GM19099 (cell line): ENCODE results near the gene C19orf81.

Experiments used
- POLR2A ChIP-seq: IDR thresholded peaks from 3 replicates; pipeline ENCODE4 v1.6.1; 2011; ENCODE audit warnings: low read depth; ENCODE audit not compliant: insufficient read length; ENCODE audit errors: extremely low read depth

The C19orf81 gene

DNA sequence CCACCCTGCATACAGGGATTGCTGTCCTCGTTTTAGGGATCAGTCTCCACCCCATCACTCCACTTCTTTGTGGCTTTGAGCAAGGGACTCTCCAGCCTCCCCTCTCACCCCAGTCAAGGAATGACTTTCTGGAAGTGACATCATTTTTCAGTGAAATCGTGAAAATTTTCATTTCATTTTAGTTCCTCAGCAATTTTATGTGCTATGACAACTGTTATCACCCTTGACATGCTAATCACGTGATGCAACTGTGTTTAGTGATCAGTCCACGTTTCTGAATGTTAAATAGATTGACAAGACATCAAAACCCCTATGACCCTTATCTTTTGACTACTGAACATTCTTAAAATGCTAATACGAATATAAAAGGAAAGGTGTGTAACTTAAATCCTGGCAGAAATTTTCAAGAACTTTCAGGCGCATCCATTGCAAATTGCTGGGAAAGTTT lies 8.0 kb downstream of the C19orf81 start:
- TF ChIP-seq POLR2A = no peak

DNA sequence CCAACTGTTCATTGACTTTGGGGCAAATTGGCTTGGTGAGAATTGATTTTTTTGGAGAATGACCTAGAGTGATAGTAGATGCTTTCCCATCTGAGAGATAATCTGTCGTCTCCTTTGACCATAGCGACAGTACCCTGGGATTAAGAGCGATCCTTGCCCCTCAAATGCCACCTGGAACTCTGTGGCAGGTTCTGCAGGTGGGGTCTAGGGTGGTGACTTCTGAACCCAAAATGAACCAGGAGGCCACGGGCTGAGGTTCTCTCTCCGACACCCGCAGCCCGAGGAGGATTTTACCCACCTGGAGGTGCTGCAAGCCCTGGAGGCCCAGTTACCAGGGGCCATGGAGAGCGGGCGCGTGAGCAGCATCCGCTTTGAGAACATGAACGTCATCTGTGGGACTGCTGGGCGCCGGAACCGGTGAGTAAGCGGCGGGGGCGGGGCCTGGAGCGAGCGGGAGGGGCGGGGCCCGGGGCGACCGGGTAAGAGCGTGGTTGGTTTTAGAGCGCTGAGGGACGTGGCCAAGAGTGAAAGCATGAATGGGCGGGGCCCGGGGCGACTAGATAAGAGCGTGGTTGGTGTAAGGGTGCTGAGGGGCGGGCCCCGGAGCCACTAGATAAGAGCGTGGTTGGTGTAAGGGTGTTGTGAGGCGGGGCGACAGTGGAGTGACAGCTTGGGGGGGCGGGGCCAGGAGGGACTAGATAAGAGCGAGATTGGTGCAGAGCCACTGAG lies 8.6 kb downstream of the C19orf81 start:
- no peak for TF ChIP-seq POLR2A

- no peak for TF ChIP-seq POLR2A
These were observed 9.4 kb downstream of the C19orf81 start for GRCh38 chr19:50658441-50659317.

DNA sequence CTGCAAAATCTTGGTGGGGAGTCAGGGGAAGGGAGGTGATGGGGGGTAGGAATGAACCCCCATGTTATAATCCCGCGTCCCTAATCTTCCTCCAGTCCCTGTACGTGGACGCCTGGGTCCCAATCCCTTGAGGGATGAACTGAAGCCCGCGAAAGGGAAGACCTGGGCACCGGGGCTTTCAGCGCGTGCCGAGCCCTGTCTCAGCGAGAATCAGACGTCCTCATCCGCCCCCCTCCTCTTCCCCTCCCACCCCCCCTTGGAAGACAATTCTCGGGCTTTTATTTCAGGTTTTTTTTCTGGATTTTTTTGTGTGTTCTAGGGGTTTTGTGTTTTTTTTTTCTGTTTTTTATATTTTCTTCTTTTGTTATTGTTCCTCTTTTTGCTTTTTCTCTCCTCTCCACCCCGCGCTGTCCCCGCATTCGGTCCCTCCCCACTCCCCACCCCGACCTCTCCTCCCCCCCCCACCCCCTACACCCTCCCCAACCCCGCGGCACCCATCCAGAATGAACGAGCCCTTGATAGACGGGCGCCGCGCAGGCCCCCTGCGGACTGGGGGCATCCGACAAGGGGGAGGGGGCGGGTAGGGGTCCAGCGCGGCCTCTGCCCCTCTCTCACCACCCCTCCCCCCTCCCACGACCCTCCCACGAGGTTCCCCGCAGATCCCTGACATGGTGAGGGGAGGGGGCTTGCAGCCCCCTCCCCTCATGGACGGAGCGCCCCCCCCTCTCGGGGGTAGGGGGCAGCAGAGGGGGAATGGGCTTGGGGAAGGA lies 10.3 kb downstream of the C19orf81 start:
- TF ChIP-seq POLR2A = no peak

GRCh38 chr19:50660088-50660366 lies 10.8 kb downstream of the C19orf81 start:
- no peak for TF ChIP-seq POLR2A

GRCh38 chr19:50661023-50661422 lies 11.8 kb downstream of the C19orf81 start:
- TF ChIP-seq POLR2A = no peak

DNA sequence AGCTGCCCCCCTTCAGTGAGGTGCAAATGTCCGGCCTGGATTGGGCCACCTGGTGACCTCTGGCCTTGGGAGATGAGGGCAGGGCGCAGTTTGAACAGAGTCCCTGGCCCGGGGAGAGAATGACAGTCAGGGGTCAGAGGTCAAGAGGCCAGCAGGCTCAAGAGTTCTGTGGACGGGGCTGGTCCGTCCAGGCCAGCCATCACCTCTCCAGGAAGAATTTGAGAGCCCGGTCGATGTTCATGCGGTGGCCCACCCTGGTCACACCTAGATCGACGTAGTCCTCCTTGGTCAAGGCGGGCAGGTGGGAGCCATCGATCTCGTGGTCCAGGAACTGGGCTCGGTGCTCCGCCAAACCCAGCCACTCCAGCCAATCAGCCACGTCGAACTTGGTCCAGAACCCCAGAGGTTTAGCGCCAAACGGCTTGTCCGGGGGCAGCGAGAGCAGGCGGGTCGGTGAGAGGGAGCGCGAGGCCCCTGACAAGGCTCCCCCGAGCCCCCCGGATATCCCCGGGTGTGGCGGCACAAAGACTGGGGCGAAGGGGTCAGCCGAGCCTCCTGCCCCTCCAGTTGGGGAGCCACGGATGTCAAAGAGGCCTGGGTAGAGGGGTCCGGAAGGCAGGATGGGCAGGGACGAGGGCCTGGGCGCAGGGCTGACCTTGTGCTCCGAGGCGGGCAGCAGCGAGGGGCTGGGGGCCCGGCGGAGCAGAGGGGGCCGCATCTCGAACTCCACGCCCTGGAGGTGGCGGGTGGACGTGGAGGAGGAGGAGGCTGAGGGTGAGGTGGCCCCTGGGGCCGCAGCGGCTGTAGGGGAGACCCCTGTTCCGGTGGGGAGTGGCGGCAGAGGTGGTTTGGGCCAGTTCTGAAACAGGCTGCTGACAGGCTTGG lies 12.8 kb downstream of the C19orf81 start:
- no peak for TF ChIP-seq POLR2A

GRCh38 chr19:50662651-50663481 lies 13.6 kb downstream of the C19orf81 start:
- TF ChIP-seq POLR2A = no peak

DNA sequence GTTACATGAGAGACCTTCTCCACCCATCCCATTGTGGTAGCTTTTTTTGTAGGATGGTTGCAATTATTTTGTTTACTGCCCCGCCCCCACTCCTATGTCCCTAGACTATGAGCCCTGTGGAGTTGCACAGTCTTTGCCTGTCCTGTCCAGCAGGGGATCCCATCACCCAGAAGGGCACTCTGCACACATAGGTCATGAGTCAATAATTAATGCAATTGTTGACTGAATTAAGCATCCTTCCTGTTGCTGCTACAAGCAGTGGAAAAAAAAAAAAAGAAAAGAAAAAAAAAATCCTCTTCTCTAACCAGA lies 14.2 kb downstream of the C19orf81 start:
- no peak for TF ChIP-seq POLR2A

DNA sequence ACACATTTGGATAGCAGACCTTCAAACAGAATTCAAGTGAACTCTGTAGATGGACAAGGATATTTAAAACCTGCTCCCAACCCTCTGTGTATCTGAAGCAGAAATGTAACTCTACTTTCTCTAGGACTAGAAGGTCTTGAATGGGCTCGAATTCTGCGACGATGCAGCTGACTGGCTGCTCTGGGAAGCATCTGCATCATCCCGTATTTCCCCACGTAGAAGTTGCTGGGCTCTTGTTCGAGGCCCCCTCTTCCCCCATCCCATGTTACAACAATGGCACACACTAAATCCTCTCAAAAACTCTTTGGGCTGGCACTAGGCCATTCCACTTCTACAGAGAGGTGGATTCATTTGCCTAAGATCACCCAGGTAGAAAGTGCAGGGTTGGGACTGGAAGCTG lies 15.0 kb downstream of the C19orf81 start:
- no peak for TF ChIP-seq POLR2A

- TF ChIP-seq POLR2A = no peak
These were observed 17.3 kb downstream of the C19orf81 start for GRCh38 chr19:50666346-50667176.

DNA sequence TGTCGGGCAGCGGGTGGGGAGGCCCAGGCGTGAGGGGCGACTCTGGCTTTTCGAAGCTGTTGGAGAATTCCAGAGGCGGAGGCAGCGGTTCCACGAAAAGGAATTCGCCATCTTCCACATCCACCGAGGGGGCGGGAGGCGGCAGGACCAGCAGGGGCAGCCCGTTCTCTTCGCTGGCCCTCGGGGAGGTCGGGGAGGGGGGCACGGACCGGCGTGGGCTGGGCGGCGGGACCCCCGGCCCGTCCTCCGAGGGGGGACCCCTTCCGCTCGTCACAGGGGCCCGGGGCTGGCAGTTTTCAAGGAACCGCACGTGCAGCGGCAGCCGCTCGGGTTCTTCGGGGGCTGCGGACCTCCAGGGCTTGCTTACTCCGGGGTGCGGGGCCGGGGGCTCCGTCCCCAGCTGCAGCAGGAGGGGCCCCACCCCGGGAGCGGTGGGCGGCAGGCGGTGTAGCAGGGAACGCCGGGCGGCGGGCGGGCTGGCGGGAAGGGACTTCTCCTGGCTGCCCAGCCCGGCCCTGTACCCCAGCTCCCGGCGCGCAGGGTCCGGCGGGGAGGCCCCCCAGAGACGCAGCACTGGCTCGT lies 18.0 kb downstream of the C19orf81 start:
- no peak for TF ChIP-seq POLR2A

DNA sequence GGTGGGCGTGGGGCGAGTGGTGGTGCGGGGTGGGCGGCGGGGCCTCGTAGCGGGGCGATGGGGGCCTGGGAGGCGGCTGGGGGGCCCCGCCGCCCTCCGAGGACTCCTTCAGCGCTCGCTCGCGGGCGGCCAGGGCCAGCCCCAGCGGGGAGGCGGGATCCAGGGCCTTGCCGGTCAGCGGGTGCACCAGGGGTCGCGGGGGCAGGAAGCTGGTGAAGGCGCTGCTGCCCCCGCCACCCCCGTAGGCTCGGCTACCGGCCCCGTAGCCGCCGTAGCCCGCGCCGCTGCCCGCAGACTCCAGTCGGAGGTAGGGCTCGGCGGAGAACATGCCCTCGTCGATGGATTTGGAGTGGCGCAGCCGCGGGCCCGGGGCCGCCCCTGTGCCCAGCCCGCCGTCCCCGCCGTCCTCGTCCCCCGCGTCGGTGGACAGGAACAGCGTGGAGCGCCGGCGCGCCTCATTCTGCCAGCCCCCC lies 18.6 kb downstream of the C19orf81 start:
- no peak for TF ChIP-seq POLR2A

GRCh38 chr19:50668416-50668815 lies 19.2 kb downstream of the C19orf81 start:
- no peak for TF ChIP-seq POLR2A
